Activated CD4-positive, alpha-beta T cell treated with anti-CD3 and anti-CD28 coated beads for 36 hours (primary cell): ENCODE results near the gene UTS2. TPM values are rescaled to one million over a fixed set of nuclear protein-coding genes. Genes with fewer than 3 reads are reported as not detected.
A peak's percentile ranks its signal among the peaks of the same experiment; 100 is the strongest.

Experiments used
- ATAC-seq: fragments of 200-7000 bp; cut with Tn5 transposase; one replicate; pipeline ENCODE4 v1.10.0; 2021; ENCODE audit warnings: mild to moderate bottlenecking, moderate library complexity
- CTCF ChIA-PET: fragments of 350-600 bp; sonication (Branson Sonifier 250); formaldehyde crosslinking; loops from one replicate; lab custom pipeline; 2021; ENCODE audit warnings: antibody characterized with exemption; lab: Charles Lee
- POLR2A ChIA-PET: fragments of 350-600 bp; sonication (Branson Sonifier 250); formaldehyde crosslinking; loops from one replicate; lab custom pipeline; 2021; ENCODE audit warnings: antibody characterized with exemption, inconsistent platforms; lab: Charles Lee
- DNase-seq: peaks from one replicate; pipeline ENCODE4 v3.0.0-alpha.2; 2020
- H3K27ac Mint-ChIP-seq: one replicate; pipeline ENCODE4 v1.8.0; 2021; ENCODE audit warnings: mixed read lengths
- H3K27me3 Mint-ChIP-seq: one replicate; pipeline ENCODE4 v1.8.0; 2021; ENCODE audit warnings: mixed read lengths
- H3K36me3 Mint-ChIP-seq: one replicate; pipeline ENCODE4 v1.8.0; 2021; ENCODE audit warnings: low read depth, mixed read lengths
- H3K4me1 Mint-ChIP-seq: one replicate; pipeline ENCODE4 v1.8.0; 2021; ENCODE audit warnings: mixed read lengths
- H3K4me3 Mint-ChIP-seq: one replicate; pipeline ENCODE4 v1.8.0; 2021; ENCODE audit warnings: mild to moderate bottlenecking, moderate library complexity, mixed read lengths
- H3K9me3 Mint-ChIP-seq: one replicate; pipeline ENCODE4 v1.8.0; 2021; ENCODE audit warnings: low read depth, mixed read lengths
- intact Hi-C, 2 experiments: fragments of 100-400 bp; cut with DNase I in 1 of 2; cut with micrococcal nuclease in 1 of 2; formaldehyde crosslinking; loops; one replicate each; pipeline versions ENCODE4 v1.14.2 to v1.15.1; 2022 to 2024; cut with DNase I, micrococcal nuclease
- total RNA-seq, 2 experiments: library from RNA; stranded (reverse); gene quantifications; one replicate each; pipeline ENCODE4 v1.2.3, GENCODE V29; 2021

UTS2 gene
- total RNA-seq, 2 experiments from 2014 or later = not detected

DNA sequence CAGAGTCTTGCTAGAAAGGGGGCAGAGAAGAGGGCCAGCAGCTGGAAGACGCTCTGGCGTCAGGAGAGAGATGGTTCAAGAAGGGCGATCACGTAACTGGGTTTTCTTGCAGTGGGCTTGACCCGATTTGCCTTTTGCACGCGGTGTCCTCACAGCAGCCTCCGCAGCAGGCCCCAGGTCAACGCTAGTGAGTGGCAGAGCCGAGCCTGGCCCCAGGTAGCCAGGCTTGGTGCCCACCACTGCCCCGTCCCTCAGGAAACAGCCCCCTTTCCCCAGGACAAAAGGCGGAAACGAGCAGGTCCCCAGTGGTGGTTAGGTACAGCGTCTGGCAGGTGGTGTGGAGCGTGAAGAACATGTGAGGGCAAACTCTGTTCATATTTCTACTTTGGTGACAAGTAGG, 8.6 kb upstream of the UTS2 start:
- DNase-seq (no peak), ATAC-seq (no peak)
- POLR2A ChIA-PET = no interaction called here
- no peaks in the 10 kb centered on the region for H3K36me3 Mint-ChIP-seq
- CTCF ChIA-PET = no interaction called here
- intact Hi-C loops = no loop called here
- no peaks in the 10 kb centered on the region for H3K4me1 Mint-ChIP-seq
- H3K27me3 Mint-ChIP-seq = no peaks in the 10 kb centered on the region
- H3K27ac Mint-ChIP-seq = no peak overlapping the region
- no peaks in the 10 kb centered on the region for H3K9me3 Mint-ChIP-seq
- no peak overlapping the region for H3K4me3 Mint-ChIP-seq

DNA sequence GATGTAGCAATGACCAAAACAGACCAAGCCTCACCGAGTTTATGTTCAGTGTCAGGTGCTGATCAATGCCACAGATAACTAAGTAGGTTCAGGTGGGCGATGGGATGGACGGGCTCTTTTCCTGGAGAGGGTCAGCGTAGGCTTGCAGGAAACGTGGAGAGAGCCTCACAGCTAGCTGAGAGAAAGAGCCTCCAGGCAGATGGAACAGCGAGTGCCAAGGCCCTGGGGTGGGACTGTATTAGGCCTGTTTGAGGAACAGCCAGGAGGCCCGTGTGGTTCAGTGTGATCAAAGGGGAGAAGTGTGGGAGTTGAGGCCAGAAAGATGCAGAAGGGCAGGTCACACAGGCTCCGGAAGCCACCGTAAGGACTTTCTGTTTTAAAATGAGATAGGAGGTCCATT, 7.3 kb upstream of the UTS2 start:
- Mint-ChIP-seq H3K27me3 (peaks cover 3% of the 10 kb centered on the region), H3K36me3 (no peaks in the 10 kb centered on the region), H3K4me3 (no peak overlapping the region), H3K4me1 (peaks cover 5% of the 10 kb centered on the region), H3K27ac (no peak overlapping the region), H3K9me3 (no peaks in the 10 kb centered on the region)
- intact Hi-C loops = no loop called here
- ATAC-seq = no peak
- no peak for DNase-seq
- ChIA-PET CTCF (no interaction called here), POLR2A (no interaction called here)

DNA sequence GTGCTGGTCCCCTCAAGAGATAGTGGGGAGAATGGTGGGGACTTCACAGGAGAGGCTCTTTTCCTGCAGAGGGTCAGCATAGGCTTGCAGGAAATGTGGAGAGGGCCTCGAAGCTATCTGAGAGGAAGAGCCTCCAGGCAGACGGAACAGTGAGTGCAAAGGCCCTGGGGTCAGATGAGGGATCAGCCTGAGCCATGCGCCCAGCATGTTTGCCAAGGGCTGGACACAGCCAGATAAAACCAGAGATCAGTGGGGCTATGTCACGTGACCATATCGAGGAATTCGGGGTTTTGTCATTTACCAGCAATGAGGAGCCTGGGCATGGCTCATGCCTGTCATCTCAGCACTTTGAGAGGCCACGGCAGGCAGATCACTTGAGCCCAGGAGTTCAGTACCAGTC, 6.5 kb upstream of the UTS2 start:
- DNase-seq (no peak), ATAC-seq (no peak)
- Mint-ChIP-seq H3K4me1 (peaks cover 5% of the 10 kb centered on the region), H3K27ac (no peak overlapping the region), H3K27me3 (peaks cover 3% of the 10 kb centered on the region), H3K4me3 (no peak overlapping the region), H3K36me3 (no peaks in the 10 kb centered on the region), H3K9me3 (no peaks in the 10 kb centered on the region)
- POLR2A ChIA-PET = no interaction called here
- CTCF ChIA-PET = no interaction called here
- intact Hi-C loops = no loop called here

DNA sequence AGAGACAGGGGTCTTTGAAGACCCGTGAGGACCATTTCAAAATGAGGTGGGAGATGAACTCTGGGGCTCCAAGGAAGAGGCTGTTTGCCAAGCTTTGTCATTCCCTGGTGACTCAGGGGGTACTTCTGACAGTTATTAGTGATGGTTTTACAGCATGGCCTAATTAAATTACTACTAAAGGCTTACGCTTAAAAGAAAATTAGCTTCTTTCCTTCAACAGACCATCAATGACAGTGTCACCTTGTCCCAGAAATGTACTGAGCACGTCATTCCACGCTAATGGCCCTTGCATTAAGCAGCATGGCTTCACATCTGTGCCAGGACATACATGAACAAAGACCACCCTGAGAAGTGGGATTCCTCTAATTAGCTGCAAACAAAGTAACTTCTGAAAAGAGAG, 5.1 kb upstream of the UTS2 start:
- no peak for ATAC-seq
- no peak overlapping the region for H3K27ac Mint-ChIP-seq
- DNase-seq = no peak
- POLR2A ChIA-PET = no interaction called here
- H3K4me1 Mint-ChIP-seq = peaks cover 5% of the 10 kb centered on the region
- intact Hi-C loops = no loop called here
- no peaks in the 10 kb centered on the region for H3K36me3 Mint-ChIP-seq
- H3K4me3 Mint-ChIP-seq = no peak overlapping the region
- CTCF ChIA-PET = interaction anchor here (0.9 to 1.2 kb wide), 3 partner anchors 12 to 158 kb away, joined by 3 to 4 read pairs (median 3); no protein-coding TSS in a partner anchor
- peaks cover 7% of the 10 kb centered on the region for H3K27me3 Mint-ChIP-seq
- no peaks in the 10 kb centered on the region for H3K9me3 Mint-ChIP-seq

DNA sequence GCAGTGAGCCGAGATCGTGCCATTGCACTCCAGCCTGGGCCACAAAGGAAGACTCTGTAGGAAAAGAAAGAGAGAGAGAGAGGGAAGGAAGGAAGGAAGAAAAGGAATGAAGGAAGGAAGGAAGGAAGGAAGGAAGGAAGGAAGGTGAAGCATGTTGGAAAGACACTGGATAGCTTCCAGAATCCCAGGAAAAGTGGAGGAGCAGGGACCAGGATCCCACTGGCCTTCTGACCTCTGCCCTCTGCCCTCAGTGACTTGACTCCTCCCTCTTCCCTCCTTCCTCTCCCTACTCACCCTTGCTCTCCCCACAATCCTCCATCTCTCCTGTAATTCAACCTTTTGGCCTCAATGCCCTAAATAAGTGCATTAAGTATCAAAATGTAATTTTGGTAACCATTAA, 4.1 kb upstream of the UTS2 start:
- Mint-ChIP-seq H3K9me3 (no peaks in the 10 kb centered on the region), H3K36me3 (no peaks in the 10 kb centered on the region), H3K27ac (no peak overlapping the region), H3K4me3 (no peak overlapping the region), H3K4me1 (peaks cover 5% of the 10 kb centered on the region), H3K27me3 (peaks cover 7% of the 10 kb centered on the region)
- ChIA-PET POLR2A (no interaction called here), CTCF (no interaction called here)
- DNase-seq = no peak
- intact Hi-C loops = no loop called here
- no peak for ATAC-seq

DNA sequence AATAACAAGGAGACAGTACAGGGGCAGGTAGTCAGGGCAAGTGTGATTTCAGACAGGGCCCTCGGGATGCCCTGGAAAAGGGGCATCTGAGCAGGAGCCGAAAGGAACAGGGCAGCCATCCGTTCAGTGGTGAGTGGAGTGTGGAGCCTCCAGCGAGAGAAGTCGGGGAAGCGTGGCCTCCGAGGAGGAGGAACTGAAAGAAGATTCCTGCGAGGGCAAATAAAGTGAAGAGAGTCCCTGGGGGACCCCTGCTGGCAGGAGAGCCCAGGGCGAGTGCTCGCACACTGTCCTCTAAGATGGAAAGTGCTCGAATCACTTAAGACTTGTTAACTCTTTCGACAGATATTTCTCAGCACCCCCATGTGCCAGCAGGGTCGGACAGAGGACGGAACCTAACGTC, 3.5 kb upstream of the UTS2 start:
- intact Hi-C loops = no loop called here
- ChIA-PET POLR2A (no interaction called here), CTCF (no interaction called here)
- Mint-ChIP-seq H3K27ac (no peak overlapping the region), H3K4me1 (peaks cover 5% of the 10 kb centered on the region), H3K36me3 (no peaks in the 10 kb centered on the region), H3K4me3 (no peak overlapping the region), H3K27me3 (peaks cover 9% of the 10 kb centered on the region), H3K9me3 (no peaks in the 10 kb centered on the region)
- DNase-seq (peak; percentile 19), ATAC-seq (no peak)

DNA sequence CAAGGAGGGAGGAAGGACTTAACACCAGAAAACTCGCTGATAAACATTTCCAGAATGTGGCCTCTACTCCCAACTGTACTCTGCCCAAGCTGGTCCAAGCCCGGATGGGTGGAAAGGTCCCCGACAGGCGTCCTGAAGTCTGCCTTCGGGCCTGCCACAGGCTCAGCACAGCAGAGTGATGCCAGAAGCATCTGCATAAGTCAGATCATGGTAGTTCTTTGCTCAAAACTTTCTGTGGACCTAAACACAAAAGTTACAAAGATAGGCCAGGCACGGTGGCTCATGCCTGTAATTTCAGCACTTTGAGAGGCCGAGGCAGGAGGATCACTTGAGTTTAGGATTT, 790 bp upstream of the UTS2 start:
- H3K9me3 Mint-ChIP-seq = no peaks in the 10 kb centered on the region
- no peak for DNase-seq
- CTCF ChIA-PET = no interaction called here
- H3K27ac Mint-ChIP-seq = no peak overlapping the region
- intact Hi-C loops = no loop called here
- H3K4me1 Mint-ChIP-seq = peaks cover 5% of the 10 kb centered on the region
- H3K36me3 Mint-ChIP-seq = no peaks in the 10 kb centered on the region
- H3K27me3 Mint-ChIP-seq = peaks cover 13% of the 10 kb centered on the region
- no peak overlapping the region for H3K4me3 Mint-ChIP-seq
- no peak for ATAC-seq
- POLR2A ChIA-PET = no interaction called here

DNA sequence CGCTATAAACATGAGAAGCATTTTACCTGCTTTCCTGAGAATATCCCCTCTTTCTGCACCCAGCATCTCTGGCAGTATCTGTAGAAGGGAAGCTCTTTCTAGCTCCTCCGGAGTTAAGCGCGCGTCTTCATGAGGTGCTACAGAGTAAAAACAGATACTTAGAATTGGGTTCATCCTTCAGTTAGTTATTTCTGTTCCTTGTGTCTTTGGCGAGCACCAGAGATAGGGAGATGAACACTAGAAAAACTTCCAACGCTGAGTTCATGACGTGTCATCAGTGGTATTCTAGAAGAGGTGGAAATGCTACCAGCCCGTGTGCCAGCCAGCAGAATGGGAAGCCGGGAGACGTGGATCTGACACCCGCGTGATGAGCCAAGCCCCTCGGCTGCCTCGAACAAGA, 2.1 kb downstream of the UTS2 start:
- intact Hi-C loops = no loop called here
- DNase-seq (no peak), ATAC-seq (no peak)
- CTCF ChIA-PET = interaction anchor here (0.6 to 1.4 kb wide), 2 partner anchors 32 to 98 kb away, joined by 3 read pairs; no protein-coding TSS in a partner anchor
- H3K27me3 Mint-ChIP-seq = peaks cover 10% of the 10 kb centered on the region
- H3K4me3 Mint-ChIP-seq = no peak overlapping the region
- POLR2A ChIA-PET = no interaction called here
- H3K4me1 Mint-ChIP-seq = no peaks in the 10 kb centered on the region
- H3K9me3 Mint-ChIP-seq = no peaks in the 10 kb centered on the region
- H3K27ac Mint-ChIP-seq = no peak overlapping the region
- no peaks in the 10 kb centered on the region for H3K36me3 Mint-ChIP-seq

DNA sequence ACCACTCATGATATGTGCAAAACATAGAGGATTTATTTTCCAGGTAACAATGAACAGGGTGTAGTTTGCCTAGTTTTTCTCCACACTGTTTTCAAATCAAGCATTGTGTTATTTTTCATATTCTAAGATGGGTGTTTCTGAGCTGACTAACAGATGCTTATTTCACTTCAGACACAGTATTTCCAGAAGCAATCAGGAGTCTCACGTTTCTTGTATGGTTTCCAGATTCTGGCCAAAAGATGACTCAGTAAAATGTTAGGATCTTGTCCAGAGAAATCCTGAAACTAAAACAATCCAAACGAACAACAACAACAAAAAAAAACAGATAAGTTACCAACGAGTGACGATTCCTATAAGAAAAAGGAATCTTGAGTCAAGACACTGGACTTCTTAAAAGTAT, 5.3 kb downstream of the UTS2 start:
- Mint-ChIP-seq H3K4me3 (no peak overlapping the region), H3K4me1 (no peaks in the 10 kb centered on the region), H3K9me3 (no peaks in the 10 kb centered on the region), H3K27me3 (peaks cover 6% of the 10 kb centered on the region), H3K36me3 (no peaks in the 10 kb centered on the region), H3K27ac (no peak overlapping the region)
- ChIA-PET CTCF (interaction anchor here (0.7 kb wide), 1 partner anchor 11 kb away, joined by 5 read pairs; no protein-coding TSS in a partner anchor), POLR2A (no interaction called here)
- intact Hi-C loops = no loop called here
- DNase-seq (no peak), ATAC-seq (no peak)

DNA sequence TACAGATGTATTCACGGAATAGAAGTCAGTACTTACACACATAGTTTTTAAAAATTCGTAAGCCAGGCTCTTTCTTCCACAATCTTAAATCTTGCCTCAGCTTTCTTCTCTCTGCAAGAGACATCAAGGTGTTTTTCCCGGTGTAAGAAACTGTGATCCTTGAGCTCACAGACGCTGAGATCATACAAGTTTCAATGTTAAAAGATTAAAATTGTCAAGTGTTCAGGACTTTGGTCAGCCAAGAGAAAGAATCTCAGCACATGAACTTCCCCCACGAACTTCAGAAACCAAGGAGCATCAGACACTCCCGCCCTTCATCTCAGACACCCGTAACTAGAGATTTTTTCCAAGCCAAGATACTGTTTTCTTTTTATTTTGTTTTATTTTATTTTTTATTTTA, 6.2 kb downstream of the UTS2 start:
- intact Hi-C loops = no loop called here
- Mint-ChIP-seq H3K4me1 (no peaks in the 10 kb centered on the region), H3K9me3 (no peaks in the 10 kb centered on the region), H3K27me3 (peaks cover 6% of the 10 kb centered on the region), H3K36me3 (no peaks in the 10 kb centered on the region), H3K4me3 (no peak overlapping the region), H3K27ac (no peak overlapping the region)
- CTCF ChIA-PET = no interaction called here
- POLR2A ChIA-PET = no interaction called here
- no peak for DNase-seq
- ATAC-seq = no peak

DNA sequence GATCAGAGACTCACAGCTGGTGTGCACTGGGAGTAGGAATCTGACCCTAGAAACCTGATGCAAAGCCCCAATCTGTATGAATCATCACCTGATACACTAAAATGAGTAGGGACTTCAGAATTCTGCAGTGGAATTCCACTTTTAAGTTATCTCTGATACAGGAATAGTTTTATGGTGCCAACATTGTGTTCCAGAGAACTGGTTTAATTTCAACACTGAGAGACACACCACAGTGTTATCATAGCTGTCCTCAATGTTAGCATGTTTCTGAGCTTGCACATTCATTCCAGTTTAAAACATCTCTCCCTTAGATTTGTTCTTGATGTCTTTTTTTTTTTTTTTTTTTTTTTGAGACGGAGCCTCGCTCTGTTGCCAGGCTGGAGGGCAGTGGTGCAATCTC, 7.1 kb downstream of the UTS2 start:
- ChIA-PET CTCF (interaction anchor here (0.5 to 1.1 kb wide), 3 partner anchors 13 to 142 kb away, joined by 3 read pairs; no protein-coding TSS in a partner anchor), POLR2A (no interaction called here)
- intact Hi-C loops = no loop called here
- Mint-ChIP-seq H3K4me1 (no peaks in the 10 kb centered on the region), H3K36me3 (peaks cover 1% of the 10 kb centered on the region), H3K9me3 (no peaks in the 10 kb centered on the region), H3K27ac (no peak overlapping the region), H3K4me3 (no peak overlapping the region), H3K27me3 (peaks cover 3% of the 10 kb centered on the region)
- DNase-seq (no peak), ATAC-seq (no peak)

DNA sequence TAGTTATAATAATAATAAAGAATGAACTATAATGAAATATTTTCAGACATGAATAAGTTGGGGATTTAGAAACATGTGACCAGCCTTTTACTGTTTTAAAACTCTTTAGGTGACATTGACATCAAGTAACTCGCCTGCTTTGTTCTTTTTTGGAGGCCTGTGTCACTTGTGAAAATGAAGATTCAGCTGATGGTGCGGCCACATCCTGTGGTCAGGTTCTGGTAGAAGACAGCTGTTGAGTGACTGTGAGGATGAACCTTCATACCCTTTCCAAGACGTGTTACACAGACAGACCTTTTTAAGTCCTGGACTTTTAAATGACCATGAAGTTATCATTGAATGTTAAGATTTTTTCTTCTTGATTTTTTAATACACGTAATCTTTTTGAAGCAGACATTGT, 10.3 kb downstream of the UTS2 start:
- CTCF ChIA-PET = no interaction called here
- no peak for ATAC-seq
- H3K36me3 Mint-ChIP-seq = peaks cover 26% of the 10 kb centered on the region
- H3K27me3 Mint-ChIP-seq = no peaks in the 10 kb centered on the region
- DNase-seq = peak; percentile 24
- H3K4me3 Mint-ChIP-seq = no peak overlapping the region
- H3K27ac Mint-ChIP-seq = no peak overlapping the region
- H3K9me3 Mint-ChIP-seq = peaks cover 7% of the 10 kb centered on the region
- no peaks in the 10 kb centered on the region for H3K4me1 Mint-ChIP-seq
- POLR2A ChIA-PET = no interaction called here
- intact Hi-C loops = no loop called here

DNA sequence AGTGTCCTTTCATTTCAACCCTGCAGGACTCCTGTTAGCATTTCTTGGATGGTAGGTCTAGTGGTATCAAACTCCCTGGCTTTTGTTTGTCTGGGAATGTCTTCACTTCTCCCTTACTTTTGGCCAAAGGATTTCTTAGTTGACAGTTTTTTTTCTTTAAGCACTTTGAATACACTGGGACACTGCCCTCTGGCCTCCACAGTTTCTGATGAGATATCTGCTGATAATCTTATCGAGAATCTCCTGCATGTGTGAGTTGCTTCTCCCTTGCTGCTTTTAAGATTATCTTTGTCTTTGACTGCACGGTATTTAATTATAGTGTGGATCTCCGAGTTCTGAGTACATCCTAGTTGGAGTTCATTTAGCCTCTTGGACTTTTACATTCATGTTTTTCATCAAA, 13.3 kb downstream of the UTS2 start:
- no peak for DNase-seq
- no peaks in the 10 kb centered on the region for H3K27me3 Mint-ChIP-seq

More for the DNA sequence above, 13.3 kb downstream of the UTS2 start:
- intact Hi-C loops = no loop called here
- Mint-ChIP-seq H3K4me1 (no peaks in the 10 kb centered on the region), H3K4me3 (no peak overlapping the region), H3K9me3 (peaks cover 9% of the 10 kb centered on the region), H3K36me3 (peaks cover 41% of the 10 kb centered on the region), H3K27ac (no peak overlapping the region)
- ChIA-PET POLR2A (no interaction called here), CTCF (no interaction called here)
- ATAC-seq = no peak
